HG03064 (cell line): Measurements from ENCODE around the gene XIRP1.
A peak's percentile ranks its signal among the peaks of the same experiment; 100 is the strongest.

Source experiments
- ATAC-seq: cut with Tn5 transposase; IDR thresholded peaks from one replicate; pipeline ENCODE4 v1.9.1; 2021; ENCODE audit warnings: low read depth; ENCODE audit not compliant: unreplicated experiment

The XIRP1 gene

GRCh38 chr3:39188271-39189149 lies 3.9 kb downstream of the XIRP1 start:
- ATAC-seq = no peak

GRCh38 chr3:39187372-39188155 lies 4.8 kb downstream of the XIRP1 start:
- ATAC-seq = no peak

- ATAC-seq = no peak
These were observed 5.7 kb downstream of the XIRP1 start for GRCh38 chr3:39186692-39187151.

- no peak for ATAC-seq
These were observed 6.3 kb downstream of the XIRP1 start for GRCh38 chr3:39185959-39186691.

- no peak for ATAC-seq
These were observed 7.0 kb downstream of the XIRP1 start for GRCh38 chr3:39185326-39185958.

GRCh38 chr3:39184968-39185285 lies 7.5 kb downstream of the XIRP1 start:
- ATAC-seq = no peak

- no peak for ATAC-seq
These were observed 8.1 kb downstream of the XIRP1 start for GRCh38 chr3:39184081-39184967.

GRCh38 chr3:39183211-39184080 lies 8.9 kb downstream of the XIRP1 start:
- no peak for ATAC-seq

- ATAC-seq = no peak
These were observed 10.7 kb downstream of the XIRP1 start for GRCh38 chr3:39181408-39182335.

GRCh38 chr3:39180546-39181346 lies 11.6 kb downstream of the XIRP1 start:
- ATAC-seq = peak; percentile 73

- ATAC-seq = no peak
These were observed 12.2 kb downstream of the XIRP1 start for GRCh38 chr3:39180183-39180545.

- ATAC-seq = no peak
These were observed 13.8 kb downstream of the XIRP1 start for GRCh38 chr3:39178553-39178952.

GRCh38 chr3:39177708-39178332 lies 14.6 kb downstream of the XIRP1 start:
- peak; percentile 49 for ATAC-seq

GRCh38 chr3:39176025-39176714 lies 16.2 kb downstream of the XIRP1 start:
- ATAC-seq = no peak

- no peak for ATAC-seq
These were observed 18.9 kb downstream of the XIRP1 start for GRCh38 chr3:39173318-39174125.
